ENCODE data around the gene NOL6.

Gene NOL6

GRCh38 chr9:33453999-33454660 lies 19.6 kb downstream of the NOL6 start:
- DNase-seq (ENCODE audit: low spot score), result no peak

- no peak for DNase-seq (ENCODE audit: low spot score)
These were observed 20.4 kb downstream of the NOL6 start for GRCh38 chr9:33453286-33453860.

DNA sequence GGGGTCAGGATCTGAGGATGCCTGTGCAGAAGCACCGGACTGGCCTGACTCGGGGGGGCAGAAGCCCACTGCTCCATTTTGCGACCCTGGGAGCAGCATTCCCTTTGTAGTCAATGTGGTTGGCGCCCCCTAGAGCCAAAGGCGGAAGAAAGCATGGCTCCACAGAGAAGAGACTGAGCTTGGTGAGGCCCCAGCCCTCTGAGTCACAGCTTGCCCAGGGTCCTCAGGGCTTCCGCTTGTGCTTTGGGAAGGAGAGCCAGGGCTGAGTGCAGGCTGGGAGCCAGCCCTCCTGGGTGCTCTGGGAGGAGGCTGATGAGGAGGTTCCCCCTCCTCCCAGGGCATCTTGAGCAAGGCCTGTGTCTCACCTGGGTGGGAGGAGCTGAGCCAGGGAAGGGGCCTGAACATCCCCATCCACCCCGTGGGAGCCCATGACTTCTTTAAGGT lies 20.9 kb downstream of the NOL6 start:
- peak; percentile 60 for DNase-seq (ENCODE audit: low spot score)

GRCh38 chr9:33450621-33451146 lies 23.0 kb downstream of the NOL6 start:
- DNase-seq (ENCODE audit: low spot score), result no peak

DNA sequence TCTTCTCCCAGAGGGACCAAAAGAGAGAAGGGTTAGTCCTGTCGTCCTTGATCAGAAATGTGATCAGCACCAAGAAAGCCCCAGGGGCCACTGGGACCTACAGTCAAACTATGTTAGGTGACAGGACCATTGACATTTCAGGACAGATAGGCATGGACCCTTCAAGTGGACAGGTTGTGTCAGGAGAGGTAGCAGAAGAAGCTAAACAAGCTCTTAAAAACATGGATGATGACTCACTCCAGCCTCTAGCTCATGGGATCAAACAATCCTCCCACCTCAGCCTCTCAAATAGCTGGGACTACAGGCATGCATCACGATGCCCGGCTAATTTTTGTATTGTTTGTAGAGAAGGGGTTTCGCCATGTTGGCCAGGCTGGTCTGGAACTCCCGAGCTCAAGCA lies 24.0 kb downstream of the NOL6 start:
- DNase-seq (ENCODE audit: low spot score), result no peak

DNA sequence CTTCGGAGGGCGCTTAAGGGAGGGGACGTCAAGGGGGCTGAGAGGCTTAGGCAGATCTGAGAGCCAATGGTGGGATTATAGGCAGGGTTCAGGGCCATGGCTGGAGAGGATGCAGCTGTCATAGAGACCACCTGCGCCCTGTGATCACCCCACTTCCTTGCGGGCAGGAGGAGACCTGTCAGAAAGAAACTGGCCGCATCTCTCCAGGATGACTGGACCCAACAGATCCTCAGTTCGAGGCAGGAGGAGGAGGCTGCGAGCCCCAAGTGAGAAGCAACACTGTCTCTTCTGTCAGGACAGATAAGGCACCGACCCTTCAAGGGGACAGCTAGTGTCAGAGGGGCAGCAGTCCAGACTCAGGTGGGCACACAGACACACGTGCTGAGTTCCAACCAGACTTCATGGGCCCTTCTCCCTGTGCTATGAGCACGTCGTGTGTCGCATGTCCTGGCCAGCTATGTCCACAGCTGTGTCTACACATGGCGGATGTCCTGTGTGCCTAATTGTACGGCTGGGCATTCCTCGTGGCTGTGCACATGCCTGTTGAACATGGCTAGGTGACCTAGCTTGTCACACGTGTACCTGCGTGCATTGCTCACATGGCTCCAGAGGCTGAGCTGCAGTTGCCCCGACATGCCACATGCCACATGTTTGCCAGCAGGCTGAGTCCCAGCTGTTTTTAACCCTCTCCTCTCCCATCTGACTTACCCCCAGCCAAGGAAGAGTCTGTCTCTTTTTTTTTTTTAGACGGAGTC lies 25.7 kb downstream of the NOL6 start:
- DNase-seq (ENCODE audit: low spot score), result no peak

- peak; percentile 44 for DNase-seq (ENCODE audit: low spot score)
These were observed 26.6 kb downstream of the NOL6 start, which contains the start of gene AQP3 for GRCh38 chr9:33446946-33447798. TSS of gene AQP3 (minus strand) at chr9:33447593. CDS start at chr9:33447530, 63 bp downstream.

DNA sequence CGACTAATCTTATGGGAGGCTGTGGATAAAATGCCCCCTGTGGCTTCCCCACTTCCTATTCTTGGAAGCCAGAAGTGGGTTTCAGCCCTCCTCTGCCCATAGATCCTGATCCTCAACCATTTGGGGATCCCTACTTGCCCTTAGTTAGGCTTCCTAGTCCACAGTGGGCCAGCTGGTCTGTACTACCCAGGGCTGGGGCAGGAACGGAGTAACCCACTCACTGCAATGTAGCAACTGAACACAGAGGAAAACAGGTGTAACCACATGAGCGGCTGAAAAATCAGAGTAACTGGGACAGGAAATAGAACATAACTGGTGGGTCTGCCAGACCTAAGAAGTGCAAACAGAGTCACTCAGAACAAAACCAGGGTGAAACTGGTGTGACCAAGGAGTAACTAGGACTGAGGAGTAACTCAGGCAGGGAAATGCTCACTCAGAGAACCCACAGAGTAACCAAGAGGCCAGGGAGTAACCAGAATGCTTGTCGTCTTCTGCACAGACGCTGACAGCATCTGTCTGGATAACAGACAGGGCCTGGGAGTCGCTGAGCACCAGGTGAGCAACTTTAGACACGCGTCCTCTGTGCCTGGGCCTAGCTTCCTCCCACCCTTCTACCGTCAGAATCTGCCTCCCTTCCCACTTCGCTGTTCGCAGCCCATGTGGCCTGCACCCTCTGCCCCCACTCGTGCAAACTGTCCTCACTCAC lies 27.3 kb downstream of the NOL6 start:
- no peak for DNase-seq (ENCODE audit: low spot score)

GRCh38 chr9:33445389-33446239 lies 28.1 kb downstream of the NOL6 start:
- DNase-seq (ENCODE audit: low spot score), result no peak

DNA sequence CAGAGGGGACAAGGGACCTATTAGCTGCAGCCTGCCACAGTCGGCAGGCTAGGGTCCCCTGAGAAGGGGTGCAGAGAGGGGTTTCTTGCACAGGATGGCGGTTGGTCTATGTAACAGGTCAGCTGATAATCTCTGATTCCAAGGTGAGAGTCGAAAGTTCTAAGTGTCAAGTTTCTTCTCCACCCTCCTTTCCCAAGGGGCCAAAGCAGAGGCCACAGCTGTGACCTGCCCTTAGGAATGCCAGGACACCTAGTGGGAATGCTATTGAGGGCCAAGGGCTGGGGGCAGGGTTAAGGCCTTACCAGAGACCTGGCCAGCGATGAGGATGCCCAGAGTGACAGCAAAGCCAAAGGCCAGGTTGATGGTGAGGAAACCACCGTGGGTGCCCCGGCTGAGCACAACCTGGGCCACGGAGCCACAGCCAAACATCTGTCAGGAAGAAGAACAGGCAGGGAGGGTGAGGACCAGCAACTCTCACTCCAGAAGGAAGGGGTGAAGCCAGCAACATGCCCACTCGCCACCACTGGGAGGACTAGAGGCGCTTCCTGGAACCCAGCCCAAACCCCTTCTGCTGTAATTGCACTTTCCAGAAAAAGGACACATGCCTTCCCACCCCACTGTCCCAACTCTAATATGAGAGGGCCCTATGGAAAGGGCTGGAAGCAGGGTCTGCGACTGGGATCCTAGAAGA lies 30.1 kb downstream of the NOL6 start:
- DNase-seq (ENCODE audit: low spot score), result no peak

GRCh38 chr9:33443047-33443446 lies 30.7 kb downstream of the NOL6 start:
- no peak for DNase-seq (ENCODE audit: low spot score)

DNA sequence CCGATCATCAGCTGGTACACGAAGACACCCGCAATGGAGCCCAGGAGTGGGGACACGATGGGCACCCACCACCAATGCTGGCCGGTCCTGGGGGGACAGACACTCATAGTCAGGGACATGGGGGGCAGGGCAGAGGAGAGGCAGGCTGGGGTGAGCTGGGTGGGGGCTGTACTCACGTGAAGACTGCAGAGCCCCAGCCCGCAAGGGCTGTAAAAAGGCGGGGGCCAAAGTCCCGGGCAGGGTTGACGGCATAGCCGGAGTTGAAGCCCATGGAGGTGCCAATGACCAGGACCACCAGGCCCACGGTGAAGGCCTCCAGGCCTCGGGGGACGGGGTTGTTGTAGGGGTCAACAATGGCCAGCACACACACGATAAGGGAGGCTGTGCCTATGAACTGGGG lies 31.6 kb downstream of the NOL6 start:
- no peak for DNase-seq (ENCODE audit: low spot score)

DNA sequence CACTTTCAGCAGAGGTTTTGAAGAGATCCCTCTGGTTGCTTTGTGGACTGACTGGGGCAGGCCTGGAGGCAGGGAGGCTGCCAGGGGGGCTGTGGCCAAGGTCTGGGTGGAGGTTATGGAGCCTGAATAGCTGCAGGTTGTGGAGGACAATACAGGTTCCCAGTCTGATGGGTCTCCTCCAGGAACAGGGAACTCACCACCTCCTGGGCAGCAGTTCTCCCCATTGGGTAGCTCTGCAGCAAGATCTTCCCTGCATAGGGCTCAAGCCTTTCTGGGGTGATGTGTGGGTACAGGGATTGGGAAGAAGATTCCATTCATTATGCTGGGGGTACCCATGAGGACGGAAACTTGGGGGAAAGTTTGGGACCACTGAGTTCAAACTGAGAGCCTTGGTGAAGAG lies 33.1 kb downstream of the NOL6 start:
- DNase-seq (ENCODE audit: low spot score), result no peak

GRCh38 chr9:33440204-33440603 lies 33.5 kb downstream of the NOL6 start:
- DNase-seq (ENCODE audit: low spot score), result no peak

- DNase-seq (ENCODE audit: low spot score), result peak; percentile 58
These were observed 34.0 kb downstream of the NOL6 start for GRCh38 chr9:33439731-33440130.

- DNase-seq (ENCODE audit: low spot score), result peak; percentile 30
These were observed 34.6 kb downstream of the NOL6 start for GRCh38 chr9:33438926-33439680.

DNA sequence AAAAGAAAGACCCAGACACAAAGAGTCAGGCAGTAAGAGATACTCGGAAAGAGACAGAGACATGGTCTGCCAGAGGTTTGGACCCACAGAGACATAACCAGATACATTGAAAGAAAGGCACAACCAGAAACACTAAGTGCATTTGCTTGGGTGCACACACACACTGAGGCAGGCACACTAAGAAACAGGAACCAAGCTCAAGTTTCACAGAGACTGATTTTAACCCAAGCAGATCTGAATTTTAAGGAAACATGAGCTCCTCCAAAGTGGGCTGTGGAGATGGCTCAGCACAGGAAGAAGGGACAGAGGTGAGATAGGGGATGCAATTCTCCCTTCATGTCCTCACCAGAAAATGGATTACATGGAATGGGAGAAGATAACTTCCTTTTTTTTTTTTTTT lies 35.8 kb downstream of the NOL6 start:
- DNase-seq (ENCODE audit: low spot score), result no peak

DNA sequence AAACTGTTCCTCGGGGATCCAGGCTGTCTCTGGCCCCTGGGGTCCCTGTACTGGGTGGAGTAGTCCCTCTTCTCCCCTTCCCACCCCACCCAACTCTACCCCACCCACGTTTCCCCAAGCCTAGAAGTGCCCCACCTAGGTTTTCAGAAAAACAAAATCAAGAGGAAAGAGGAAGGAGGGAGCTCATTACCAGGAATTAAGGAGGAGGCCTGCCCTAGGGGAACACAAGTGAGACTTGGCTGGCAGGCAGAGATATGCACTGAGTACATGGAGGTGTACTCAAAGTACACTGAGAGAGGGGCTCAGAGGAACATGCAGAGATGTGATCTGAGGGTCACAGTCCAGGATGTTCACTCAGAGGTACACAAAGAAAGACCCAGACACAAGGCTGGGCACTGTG lies 36.5 kb downstream of the NOL6 start:
- DNase-seq (ENCODE audit: low spot score), result no peak

- DNase-seq (ENCODE audit: low spot score), result peak; percentile 16
These were observed 37.3 kb downstream of the NOL6 start for GRCh38 chr9:33436445-33436844.

Measured in LoVo (cell line).